ENCODE results near the gene MAP1S. TPM values are rescaled to one million over a fixed set of nuclear protein-coding genes. Genes with fewer than 3 reads are reported as not detected.

MAP1S gene
- total RNA-seq, 2 donors from 2014 or later: 48.1 to 57.1 TPM

DNA sequence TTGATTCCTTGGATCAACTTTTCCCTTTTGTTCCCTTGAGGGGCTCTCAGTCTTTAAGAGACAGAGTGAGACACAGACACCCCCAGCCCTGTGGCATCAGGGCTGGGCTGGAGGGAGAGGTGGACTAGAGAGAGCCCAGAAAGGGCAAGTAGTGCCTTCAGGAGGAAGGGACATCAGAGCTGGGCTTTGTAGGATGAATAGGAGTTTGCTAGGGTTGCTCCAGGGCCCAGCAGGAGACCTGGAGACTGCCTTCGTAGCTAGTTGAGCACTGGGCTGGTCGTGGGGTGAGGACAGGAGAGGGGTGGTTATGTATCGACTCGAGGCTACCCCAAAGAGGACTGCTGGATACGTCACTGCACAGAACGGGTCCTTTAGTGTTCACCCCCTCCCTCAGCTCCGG, 5.4 kb downstream of the MAP1S start:
- Histone ChIP-seq H3K9ac (ENCODE audit: low read depth in 2 of 2, low read length in 2 of 2) (no peak overlapping the region), H3K4me3 (no peak overlapping the region), H3K27me3 (no peaks in the 10 kb centered on the region), H3K27ac (no peak overlapping the region), H3K36me3 (peaks cover 10% of the 10 kb centered on the region), H3K9me3 (no peaks in the 10 kb centered on the region), H3K4me1 (peaks cover 3% of the 10 kb centered on the region)
- intact Hi-C loops (cut with DNase I): no loop called here
- DNase-seq: no peak
- TF ChIP-seq, protein P1, sequence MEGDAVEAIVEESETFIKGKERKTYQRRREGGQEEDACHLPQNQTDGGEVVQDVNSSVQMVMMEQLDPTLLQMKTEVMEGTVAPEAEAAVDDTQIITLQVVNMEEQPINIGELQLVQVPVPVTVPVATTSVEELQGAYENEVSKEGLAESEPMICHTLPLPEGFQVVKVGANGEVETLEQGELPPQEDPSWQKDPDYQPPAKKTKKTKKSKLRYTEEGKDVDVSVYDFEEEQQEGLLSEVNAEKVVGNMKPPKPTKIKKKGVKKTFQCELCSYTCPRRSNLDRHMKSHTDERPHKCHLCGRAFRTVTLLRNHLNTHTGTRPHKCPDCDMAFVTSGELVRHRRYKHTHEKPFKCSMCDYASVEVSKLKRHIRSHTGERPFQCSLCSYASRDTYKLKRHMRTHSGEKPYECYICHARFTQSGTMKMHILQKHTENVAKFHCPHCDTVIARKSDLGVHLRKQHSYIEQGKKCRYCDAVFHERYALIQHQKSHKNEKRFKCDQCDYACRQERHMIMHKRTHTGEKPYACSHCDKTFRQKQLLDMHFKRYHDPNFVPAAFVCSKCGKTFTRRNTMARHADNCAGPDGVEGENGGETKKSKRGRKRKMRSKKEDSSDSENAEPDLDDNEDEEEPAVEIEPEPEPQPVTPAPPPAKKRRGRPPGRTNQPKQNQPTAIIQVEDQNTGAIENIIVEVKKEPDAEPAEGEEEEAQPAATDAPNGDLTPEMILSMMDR (IDR thresholded peaks at IDR 0.05): no peak

DNA sequence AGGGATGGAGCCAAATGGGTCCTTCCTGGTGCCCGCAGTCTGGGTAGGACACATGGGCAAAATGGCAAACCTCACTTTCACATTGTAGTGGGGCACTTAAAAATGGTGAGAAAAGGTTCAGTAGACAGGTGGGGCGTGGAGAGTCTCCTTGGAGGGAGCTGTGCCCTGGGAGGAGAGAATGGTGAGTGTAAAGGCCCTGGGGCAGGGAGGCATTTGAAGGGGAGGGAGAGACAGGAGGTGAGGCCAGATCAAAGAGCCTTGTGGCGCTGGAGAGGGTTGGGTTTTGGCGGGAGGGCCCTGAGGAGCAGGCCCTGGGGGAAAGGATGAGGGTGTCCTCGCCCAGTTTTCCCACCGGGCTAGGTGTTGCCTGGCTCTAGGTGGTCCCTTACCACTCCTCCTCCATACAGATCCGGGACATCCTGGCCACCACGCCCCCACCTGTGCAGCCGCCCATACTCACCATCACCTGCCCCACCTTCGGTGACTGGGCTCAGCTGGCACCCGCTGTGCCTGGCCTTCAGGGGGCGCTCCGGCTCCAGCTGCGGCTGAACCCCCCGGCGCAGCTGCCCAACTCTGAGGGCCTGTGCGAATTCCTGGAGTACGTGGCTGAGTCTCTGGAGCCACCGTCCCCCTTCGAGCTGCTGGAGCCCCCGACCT, 6.3 kb downstream of the MAP1S start:
- TF ChIP-seq, protein P1 (IDR thresholded peaks at IDR 0.05): no peak
- Histone ChIP-seq H3K36me3 (peaks cover 10% of the 10 kb centered on the region), H3K27me3 (no peaks in the 10 kb centered on the region), H3K9ac (ENCODE audit: low read depth in 2 of 2, low read length in 2 of 2) (no peak overlapping the region), H3K4me1 (no peaks in the 10 kb centered on the region), H3K27ac (no peak overlapping the region), H3K9me3 (no peaks in the 10 kb centered on the region), H3K4me3 (no peak overlapping the region)
- intact Hi-C loops (cut with DNase I): no loop called here
- no peak for DNase-seq

DNA sequence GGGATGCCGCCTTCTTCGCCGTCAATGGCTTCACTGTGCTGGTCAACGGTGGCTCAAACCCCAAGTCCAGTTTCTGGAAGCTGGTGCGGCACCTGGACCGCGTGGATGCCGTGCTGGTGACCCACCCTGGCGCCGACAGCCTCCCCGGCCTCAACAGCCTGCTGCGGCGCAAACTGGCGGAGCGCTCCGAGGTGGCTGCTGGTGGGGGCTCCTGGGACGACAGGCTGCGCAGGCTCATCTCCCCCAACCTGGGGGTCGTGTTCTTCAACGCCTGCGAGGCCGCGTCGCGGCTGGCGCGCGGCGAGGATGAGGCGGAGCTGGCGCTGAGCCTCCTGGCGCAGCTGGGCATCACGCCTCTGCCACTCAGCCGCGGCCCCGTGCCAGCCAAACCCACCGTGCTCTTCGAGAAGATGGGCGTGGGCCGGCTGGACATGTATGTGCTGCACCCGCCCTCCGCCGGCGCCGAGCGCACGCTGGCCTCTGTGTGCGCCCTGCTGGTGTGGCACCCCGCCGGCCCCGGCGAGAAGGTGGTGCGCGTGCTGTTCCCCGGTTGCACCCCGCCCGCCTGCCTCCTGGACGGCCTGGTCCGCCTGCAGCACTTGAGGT, 7.0 kb downstream of the MAP1S start:
- Histone ChIP-seq H3K4me1 (no peaks in the 10 kb centered on the region), H3K4me3 (no peak overlapping the region), H3K27me3 (no peaks in the 10 kb centered on the region), H3K27ac (no peak overlapping the region), H3K9me3 (no peaks in the 10 kb centered on the region), H3K9ac (ENCODE audit: low read depth in 2 of 2, low read length in 2 of 2) (no peak overlapping the region), H3K36me3 (peaks cover 10% of the 10 kb centered on the region)
- DNase-seq: no peak
- TF ChIP-seq, protein P1 (IDR thresholded peaks at IDR 0.05): no peak
- intact Hi-C loops (cut with DNase I): no loop called here

DNA sequence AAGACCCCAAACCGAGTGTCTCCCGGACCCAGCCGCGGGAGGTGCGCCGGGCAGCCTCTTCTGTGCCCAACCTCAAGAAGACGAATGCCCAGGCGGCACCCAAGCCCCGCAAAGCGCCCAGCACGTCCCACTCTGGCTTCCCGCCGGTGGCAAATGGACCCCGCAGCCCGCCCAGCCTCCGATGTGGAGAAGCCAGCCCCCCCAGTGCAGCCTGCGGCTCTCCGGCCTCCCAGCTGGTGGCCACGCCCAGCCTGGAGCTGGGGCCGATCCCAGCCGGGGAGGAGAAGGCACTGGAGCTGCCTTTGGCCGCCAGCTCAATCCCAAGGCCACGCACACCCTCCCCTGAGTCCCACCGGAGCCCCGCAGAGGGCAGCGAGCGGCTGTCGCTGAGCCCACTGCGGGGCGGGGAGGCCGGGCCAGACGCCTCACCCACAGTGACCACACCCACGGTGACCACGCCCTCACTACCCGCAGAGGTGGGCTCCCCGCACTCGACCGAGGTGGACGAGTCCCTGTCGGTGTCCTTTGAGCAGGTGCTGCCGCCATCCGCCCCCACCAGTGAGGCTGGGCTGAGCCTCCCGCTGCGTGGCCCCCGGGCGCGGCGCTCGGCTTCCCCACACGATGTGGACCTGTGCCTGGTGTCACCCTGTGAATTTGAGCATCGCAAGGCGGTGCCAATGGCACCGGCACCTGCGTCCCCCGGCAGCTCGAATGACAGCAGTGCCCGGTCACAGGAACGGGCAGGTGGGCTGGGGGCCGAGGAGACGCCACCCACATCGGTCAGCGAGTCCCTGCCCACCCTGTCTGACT, 7.9 kb downstream of the MAP1S start:
- H3K36me3 ChIP-seq: peaks cover 10% of the 10 kb centered on the region
- H3K27ac ChIP-seq: no peak overlapping the region
- no peaks in the 10 kb centered on the region for H3K27me3 ChIP-seq
- no peak overlapping the region for H3K9ac ChIP-seq (ENCODE audit: low read depth in 2 of 2, low read length in 2 of 2)
- DNase-seq: no peak
- no peak overlapping the region for H3K4me3 ChIP-seq
- TF ChIP-seq, protein P1 (IDR thresholded peaks at IDR 0.05): no peak
- no peaks in the 10 kb centered on the region for H3K4me1 ChIP-seq
- intact Hi-C loops (cut with DNase I): no loop called here
- H3K9me3 ChIP-seq: no peaks in the 10 kb centered on the region

DNA sequence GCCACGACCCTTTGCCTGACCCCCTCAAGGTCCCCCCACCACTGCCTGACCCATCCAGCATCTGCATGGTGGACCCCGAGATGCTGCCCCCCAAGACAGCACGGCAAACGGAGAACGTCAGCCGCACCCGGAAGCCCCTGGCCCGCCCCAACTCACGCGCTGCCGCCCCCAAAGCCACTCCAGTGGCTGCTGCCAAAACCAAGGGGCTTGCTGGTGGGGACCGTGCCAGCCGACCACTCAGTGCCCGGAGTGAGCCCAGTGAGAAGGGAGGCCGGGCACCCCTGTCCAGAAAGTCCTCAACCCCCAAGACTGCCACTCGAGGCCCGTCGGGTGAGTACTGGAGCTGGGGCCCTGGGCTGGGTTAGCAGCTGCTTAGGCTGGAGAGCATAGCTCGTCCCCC, 8.6 kb downstream of the MAP1S start:
- H3K27me3 ChIP-seq: no peaks in the 10 kb centered on the region
- no peak overlapping the region for H3K27ac ChIP-seq
- TF ChIP-seq, protein P1 (IDR thresholded peaks at IDR 0.05): no peak
- no peaks in the 10 kb centered on the region for H3K4me1 ChIP-seq
- no peaks in the 10 kb centered on the region for H3K9me3 ChIP-seq
- DNase-seq: no peak
- H3K36me3 ChIP-seq: peaks cover 10% of the 10 kb centered on the region
- intact Hi-C loops (cut with DNase I): no loop called here
- no peak overlapping the region for H3K4me3 ChIP-seq
- H3K9ac ChIP-seq (ENCODE audit: low read depth in 2 of 2, low read length in 2 of 2): no peak overlapping the region
